Smooth muscle cell of the brain vasculature (primary cell): ENCODE measurements around the gene SEMA5B.

Source experiments
- DNase-seq: peaks from one replicate; pipeline ENCODE4 v3.0.0-alpha.2; 2012; ENCODE audit warnings: low read depth, low spot score

SEMA5B gene

GRCh38 chr3:122975163-122975923, 52.2 kb downstream of the SEMA5B start:
- DNase-seq = no peak

GRCh38 chr3:122974764-122975162, 52.8 kb downstream of the SEMA5B start:
- no peak for DNase-seq

- no peak for DNase-seq
Observed at GRCh38 chr3:122973893-122974615, 53.5 kb downstream of the SEMA5B start.

- DNase-seq = no peak
Observed at GRCh38 chr3:122972141-122972540, 55.4 kb downstream of the SEMA5B start.

DNA sequence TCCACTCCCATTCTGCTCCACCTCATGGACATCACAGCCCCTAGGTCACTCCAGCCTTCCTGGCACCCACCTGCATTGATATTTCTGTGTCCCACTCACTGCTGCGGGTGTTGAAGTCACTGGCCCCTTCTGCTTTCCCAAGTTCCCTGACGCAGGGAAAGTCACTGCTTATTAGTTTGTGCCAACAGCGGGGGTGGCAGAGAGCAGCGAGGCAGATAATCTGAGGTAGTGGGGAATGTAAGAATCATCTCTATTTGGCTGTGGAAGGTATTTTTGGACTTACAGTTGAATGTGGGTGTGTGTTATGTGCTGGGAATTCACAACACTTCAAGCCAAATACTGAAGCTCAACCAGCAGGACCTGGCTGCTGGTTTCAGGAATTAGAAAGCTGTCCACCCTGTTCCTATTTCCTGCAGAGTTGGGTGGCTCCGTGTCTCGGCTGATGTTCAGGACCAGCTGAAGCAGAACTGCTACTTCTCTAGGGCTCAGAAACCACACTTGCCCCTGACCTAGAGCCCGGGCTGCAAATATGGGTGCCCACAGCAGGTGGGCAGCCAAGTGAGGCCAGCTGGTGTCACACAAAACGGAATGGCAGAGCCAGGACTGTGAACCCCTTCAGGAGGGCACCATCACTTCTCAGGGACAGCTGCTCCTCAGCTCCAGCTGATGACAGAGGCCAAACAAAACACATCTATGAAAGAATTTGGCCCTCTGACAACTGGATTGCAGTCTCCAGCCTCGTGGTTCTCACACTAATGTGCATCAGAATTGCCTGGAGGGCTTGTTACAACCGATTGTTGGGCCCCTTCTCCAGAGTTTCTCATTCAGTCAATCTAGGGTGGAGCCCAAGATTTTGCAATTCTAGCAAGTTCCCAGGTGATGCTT, 57.7 kb downstream of the SEMA5B start:
- no peak for DNase-seq

GRCh38 chr3:122967765-122968164, 59.8 kb downstream of the SEMA5B start:
- DNase-seq = no peak

- no peak for DNase-seq
Observed at GRCh38 chr3:122967356-122967755, 60.2 kb downstream of the SEMA5B start.

GRCh38 chr3:122966045-122966444, 61.5 kb downstream of the SEMA5B start:
- no peak for DNase-seq

- no peak for DNase-seq
Observed at GRCh38 chr3:122964811-122965210, 62.8 kb downstream of the SEMA5B start.

DNA sequence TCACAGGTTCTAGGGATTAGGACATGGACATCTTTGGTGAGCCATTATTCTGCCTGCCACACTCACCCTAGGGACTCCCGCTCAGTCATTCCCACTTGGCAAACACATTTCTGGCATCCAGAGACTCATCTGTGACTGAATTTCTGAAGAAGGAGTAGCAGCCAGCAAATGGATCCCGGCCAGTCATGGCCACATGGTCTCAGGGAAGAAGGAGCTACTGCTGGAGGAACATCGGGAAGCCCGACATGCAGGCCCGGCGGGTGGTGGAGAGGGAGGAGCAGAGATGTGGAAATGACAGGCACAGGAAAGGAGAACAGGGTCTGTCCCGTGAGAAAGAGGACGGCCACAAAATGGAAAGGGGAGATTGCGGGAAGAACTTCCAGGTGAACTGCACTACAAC, 65.4 kb downstream of the SEMA5B start:
- DNase-seq = no peak

DNA sequence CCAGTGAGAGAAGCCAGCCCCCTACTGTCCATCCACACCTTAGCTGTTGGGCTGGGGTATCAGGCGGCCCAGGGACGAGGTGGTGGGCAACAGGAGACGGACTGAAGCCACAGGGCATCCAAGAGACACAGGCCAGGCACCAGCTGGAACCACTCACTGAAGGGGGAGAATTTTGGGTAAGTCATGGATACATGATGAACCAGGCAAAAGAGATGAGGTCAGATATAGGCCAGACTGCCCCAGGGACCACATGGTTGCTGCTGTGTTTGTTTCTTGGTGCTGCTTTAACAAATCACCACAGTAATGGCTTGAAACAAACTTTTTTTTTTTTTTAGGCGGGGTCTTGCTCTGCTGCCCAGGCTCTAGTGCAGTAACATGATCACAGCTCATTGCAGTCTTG, 66.4 kb downstream of the SEMA5B start:
- DNase-seq = no peak

DNA sequence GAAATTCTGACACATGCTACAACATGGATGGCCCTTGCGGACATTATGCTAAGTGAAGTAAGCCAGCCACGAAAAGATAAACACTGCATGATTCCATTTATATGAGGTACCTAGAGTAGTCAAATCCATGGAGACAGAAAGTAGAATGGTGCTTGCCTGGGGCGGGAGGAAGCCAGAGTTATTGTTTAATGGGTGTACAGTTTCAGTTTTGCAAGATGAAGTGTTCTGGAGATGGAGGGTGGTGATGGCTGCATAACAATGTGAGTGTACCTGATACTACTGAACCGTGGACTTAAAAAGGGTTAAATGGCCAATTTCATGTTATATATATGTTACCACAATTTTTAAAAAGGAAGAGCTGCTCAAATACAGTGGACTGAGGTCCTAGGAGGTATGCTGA, 66.9 kb downstream of the SEMA5B start:
- no peak for DNase-seq

GRCh38 chr3:122959339-122959738, 68.2 kb downstream of the SEMA5B start:
- DNase-seq = no peak

DNA sequence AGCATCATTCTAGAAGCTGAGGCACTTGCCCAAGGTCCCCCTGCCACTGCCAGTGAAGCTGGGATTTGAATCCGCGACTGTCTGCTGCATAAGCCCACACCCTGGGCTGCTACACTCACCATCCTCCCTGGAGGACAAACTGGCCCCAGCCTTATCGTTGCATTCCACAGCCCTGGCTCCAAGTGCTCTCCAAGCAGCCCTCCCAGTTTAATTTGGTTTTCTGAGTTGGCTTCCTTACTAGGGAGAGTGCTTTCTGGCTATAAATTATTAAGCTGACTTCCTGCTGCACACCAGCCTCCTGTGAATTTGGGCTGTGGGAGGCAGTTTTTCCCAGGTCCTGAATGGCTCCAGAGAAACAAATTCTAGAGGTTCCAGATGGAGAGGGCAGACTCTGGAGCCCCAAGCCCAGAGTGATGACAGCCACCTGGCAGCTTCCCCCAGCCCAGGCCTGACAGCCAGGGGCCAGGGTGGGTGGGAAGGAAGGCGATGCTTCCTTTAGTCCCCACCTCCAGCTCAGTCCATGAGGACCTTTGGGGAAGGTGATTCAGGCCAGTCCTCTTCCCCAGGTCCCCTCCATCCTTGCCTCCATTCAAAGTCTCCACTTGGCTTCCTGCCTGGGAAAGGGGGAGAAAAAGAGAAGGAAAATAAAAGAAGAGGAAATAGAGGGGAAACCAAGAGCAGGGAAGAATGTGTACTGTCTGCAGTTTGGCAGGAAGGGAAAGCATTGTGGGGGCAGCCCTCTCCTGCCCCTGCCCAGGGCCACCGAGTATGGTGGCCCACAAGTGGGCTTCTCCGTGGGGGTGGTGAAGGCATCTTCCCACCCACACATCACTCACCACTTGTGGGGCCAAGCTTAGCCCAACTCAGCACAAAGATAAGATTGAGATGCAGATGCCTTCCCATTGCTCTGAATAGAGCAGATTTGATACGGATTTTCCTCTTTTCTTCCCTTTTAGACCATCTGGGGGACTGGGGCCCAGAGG, 69.6 kb downstream of the SEMA5B start:
- no peak for DNase-seq

DNA sequence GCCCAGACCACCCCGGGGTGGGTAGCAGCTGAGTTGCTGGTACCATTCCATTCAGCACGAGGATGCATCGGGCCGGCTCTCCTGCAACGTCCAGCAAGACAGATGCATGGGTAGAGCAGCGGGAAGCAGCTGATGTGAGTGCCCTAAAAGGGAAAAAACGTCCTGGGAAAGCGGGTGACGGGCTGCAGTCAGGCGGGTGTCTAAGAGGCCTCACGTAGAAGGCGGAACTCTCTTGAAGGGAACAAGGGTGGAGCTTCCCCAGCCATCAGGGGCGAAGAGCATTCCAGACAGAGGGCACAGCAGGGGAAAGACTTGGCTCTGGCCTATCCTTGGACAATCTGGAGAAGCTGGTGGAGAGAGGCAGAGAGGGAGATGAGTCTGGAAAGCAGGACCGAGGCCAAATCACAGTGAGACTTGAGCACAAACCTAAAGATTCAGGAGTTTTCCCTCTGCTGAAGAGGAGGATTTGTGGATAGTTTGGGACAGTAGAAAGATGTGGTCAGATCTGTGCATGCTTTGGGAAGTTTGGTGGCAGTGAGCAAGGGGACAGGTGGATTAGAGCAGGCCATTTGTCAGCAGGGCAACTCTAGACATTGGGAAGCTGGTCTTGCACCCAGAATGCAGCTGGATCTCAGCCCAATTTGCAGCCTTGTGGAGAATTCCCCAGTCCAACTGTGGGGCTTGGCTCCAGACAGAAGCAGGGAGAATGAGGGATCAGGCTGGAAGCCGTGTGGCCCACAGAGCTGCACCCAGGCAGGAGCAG, 70.7 kb downstream of the SEMA5B start:
- no peak for DNase-seq

DNA sequence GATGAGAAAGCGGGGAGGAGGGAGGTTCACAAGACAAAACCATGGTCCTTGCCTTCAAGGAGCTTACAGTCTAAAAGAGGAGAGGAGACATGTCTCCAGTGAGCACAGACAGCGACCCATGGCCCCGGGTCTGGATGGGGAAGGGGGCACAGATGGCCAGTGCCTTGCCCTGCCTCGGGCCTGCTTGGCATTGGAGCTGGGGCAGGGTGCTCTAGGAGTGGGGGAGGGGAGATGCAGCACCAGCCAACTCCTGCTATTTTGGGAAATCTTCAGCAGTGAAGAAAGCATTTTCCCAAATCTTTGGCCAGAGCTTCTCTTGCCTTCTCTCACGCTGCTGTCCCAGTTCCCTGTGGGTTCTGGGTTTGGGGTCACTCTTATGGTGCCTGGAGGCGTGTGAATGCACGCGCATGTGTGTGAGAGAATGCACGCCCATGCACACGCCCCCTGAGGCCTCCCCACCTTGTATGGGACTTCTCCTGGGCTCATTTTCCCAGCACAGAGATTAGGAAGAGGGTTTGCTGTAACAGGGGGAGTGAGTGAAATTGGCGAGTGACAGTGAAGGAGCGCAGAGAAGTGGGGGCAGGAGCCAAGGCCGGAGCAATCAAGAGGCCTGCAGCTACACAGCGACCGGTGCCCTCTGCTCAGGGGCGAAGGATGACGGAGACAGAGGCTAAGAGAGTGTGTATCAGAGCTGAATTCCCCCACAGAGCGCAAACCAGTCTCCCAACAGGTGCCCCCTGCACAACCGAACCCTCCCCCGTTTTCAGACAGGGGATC, 71.5 kb downstream of the SEMA5B start:
- DNase-seq = no peak

GRCh38 chr3:122952520-122952919, 75.0 kb downstream of the SEMA5B start:
- DNase-seq = no peak

- DNase-seq = no peak
Observed at GRCh38 chr3:122948408-122948807, 79.2 kb downstream of the SEMA5B start.

DNA sequence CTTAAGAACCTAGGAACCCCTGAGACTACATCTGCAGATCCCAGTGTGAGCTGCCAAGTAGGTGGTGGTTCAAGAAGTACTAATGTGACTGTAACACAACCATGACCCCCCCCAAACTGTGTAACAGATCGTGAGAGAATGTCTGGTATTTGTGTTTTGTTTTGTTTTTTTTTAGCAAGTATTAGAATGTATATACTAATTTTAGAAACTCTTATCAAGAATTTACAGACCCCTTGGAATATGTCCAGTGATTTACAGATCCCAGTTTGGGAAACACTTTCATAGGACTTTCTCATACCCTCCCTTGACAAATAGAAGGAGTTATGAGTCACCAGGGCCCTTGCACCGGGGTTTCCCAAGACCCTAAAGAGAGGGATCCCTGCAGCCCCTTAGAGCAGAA, 79.8 kb downstream of the SEMA5B start:
- DNase-seq = no peak

DNA sequence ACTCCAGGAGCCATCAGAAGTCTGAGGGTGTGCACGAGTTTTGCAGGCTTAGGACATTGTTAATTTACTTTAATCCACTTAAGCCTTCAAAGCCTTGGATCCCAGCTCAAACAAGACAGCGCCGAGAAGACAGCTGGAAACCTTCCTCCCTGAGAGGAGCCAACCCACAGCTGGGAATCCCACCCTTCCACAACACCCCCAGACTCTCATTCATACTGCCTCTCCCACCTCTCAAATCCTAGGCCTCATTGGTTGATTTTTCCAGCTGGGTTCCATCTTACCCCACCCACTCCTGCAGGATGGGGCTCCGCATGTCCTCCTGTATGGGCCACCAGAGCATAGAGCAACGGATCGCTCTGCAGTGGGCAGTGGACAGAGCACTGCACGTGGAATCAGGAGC, 80.4 kb downstream of the SEMA5B start:
- DNase-seq = no peak
